HG03097 (cell line): ENCODE data around the gene OR4D10.
"Not testable (repeated sequence)": the region's sequence is repeated elsewhere in the genome, so short reads cannot be mapped to it uniquely, and the experiment has no call there.

Experiments used
- ATAC-seq: cut with Tn5 transposase; IDR thresholded peaks from one replicate; pipeline ENCODE4 v1.9.1; 2021; ENCODE audit not compliant: unreplicated experiment, low FRiP score

OR4D10 gene

GRCh38 chr11:59473015-59473414, at the start of gene OR4D10:
Gene OR4D10, plus strand, starts transcription at chr11:59473315. Its CDS starts 4,115 bp downstream, at chr11:59477430.
- ATAC-seq: no peak

- no peak for ATAC-seq
Measured at GRCh38 chr11:59423835-59424234, 49.3 kb upstream of the OR4D10 start.

GRCh38 chr11:59425131-59425530, 48.0 kb upstream of the OR4D10 start:
- ATAC-seq: no peak

- ATAC-seq: no peak
Measured at GRCh38 chr11:59426361-59427067, 46.6 kb upstream of the OR4D10 start, which contains the start of gene OR5A2. Gene OR5A2, minus strand, starts transcription at chr11:59426413. Its CDS starts 3,460 bp downstream, at chr11:59422953.

DNA sequence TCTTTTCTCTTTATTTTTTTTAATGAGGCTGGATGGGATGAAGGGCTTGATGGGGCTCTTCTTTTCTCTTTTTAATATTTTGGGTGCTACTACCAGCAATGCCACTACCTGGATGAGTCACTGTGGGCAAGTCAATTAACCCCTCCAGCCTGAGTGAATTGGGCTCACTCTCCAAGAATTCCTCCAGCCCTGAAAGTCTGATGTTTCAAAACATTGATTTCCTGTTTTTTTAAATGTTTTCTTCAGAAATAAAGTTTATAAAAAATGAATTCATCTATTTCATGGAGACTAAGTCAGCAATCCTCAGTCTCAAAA, 46.1 kb upstream of the OR4D10 start:
- ATAC-seq: no peak

DNA sequence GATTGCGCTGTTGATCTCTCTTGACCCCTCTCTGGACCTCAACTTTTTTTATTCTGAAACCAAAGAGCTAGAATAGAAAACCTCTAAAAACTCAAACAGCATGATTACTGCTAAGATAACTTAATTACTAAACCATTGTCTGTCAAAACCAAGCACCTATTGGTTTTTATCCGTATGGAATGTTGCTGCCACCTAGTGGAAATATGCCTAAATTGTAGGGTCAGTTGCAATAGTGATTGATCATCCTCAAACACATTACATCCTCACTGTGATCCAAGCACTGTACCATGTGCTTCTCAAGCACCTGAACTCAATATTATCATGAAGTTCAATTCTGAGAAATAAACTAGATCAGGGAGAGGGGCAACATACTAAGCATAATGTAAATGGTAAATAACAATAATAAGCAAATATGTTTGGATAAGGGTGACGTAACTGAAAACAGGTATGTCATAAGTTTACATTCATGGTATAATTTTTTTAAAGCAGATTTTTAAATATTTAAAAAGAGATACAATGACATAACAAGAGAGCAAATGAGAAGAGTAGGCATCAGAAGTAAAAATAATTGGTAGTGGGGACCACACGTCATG, 43.1 kb upstream of the OR4D10 start:
- no peak for ATAC-seq

GRCh38 chr11:59436169-59436568, 36.9 kb upstream of the OR4D10 start, which contains the start of gene OR5A1:
Gene OR5A1, plus strand, starts transcription at chr11:59436469. Its CDS starts 6,700 bp downstream, at chr11:59443169.
- ATAC-seq: no peak

DNA sequence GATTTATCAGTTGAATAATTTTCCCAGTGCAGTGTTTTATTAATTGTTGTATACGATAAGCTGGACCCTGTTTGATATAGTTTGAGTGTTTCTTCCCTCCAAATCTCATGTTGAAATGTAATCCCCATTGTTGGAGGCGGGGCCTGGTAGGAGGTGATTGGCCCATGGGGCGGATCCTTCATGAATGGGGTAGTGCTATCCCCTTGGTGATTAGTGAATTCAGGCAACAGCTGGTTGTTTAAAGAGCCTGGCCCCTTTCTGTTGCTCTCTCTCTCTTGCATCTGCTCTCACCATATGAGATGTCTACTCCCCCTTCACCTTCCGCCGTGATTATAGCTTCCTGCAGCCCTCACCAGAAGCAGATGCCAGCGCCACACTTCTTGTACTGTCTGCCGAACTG, 35.3 kb upstream of the OR4D10 start:
- ATAC-seq: no peak

GRCh38 chr11:59445624-59446023, 27.5 kb upstream of the OR4D10 start:
- ATAC-seq: not testable (repeated sequence)

GRCh38 chr11:59448484-59448883, 24.6 kb upstream of the OR4D10 start:
- ATAC-seq: no peak

GRCh38 chr11:59456661-59457060, 16.5 kb upstream of the OR4D10 start, which contains the start of gene OR4D6:
Gene OR4D6, plus strand, starts transcription at chr11:59456961. Its CDS starts 0 bp downstream, at chr11:59456961.
- no peak for ATAC-seq

DNA sequence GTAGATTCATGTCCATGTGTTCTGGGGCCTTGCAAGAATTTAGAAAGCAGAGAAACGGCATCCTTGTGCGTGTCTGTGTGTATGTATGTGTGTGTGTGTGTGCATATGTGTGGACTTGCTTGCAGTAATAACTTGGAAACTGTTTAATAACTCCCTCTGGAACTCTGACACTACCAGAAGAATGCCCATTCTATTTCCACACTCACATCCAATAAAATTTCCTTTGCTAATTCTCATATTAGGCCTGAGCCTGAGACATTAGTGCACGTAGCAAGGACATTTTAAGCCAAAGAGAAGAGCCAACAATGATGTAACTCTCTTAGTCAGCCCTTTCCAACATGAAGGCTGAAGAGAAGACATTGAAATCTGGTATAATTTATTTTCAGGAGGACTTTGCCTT, 13.2 kb upstream of the OR4D10 start:
- ATAC-seq: no peak

DNA sequence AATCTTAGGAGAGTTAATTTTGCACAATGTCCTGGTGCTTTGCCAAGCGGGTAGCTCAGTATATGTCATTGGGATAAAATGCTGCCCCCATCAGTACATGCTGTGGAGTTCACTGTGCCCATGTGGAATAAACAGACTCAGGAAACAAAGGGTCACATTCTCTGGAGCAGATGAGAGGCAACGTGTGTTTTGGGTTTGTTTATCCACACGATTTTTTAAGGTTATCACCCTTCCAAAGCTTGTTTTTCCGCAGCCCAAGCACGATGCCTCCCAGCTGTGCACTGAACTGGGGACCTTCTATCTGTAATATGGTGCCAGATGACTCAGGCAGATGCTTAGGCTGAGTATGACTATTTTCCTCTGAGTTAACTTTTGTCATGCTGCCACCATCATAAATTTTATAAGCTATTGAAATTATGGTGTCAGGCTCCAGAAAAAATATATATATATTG, 9.9 kb upstream of the OR4D10 start:
- ATAC-seq: no peak

DNA sequence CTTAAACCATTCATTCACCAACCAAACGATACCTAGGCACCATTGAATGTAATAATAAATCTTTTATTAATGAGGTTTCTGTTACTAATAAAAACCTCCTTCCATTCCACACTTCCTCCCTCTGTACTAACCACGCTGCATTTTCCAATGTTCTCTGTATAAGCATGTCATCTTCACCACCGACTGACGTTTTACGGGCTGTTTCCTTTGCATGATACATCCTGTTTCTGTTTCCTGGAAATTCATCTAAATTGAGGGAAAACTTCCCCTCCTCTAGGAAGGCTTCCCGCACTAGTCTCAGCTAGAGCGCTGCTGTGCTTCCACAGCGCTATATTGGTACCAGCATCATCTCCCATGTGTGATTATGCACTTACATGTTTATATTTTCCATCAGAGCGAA, 2.1 kb downstream of the OR4D10 start:
- no peak for ATAC-seq

- ATAC-seq: no peak
Measured at GRCh38 chr11:59479906-59480305, 6.8 kb downstream of the OR4D10 start.

DNA sequence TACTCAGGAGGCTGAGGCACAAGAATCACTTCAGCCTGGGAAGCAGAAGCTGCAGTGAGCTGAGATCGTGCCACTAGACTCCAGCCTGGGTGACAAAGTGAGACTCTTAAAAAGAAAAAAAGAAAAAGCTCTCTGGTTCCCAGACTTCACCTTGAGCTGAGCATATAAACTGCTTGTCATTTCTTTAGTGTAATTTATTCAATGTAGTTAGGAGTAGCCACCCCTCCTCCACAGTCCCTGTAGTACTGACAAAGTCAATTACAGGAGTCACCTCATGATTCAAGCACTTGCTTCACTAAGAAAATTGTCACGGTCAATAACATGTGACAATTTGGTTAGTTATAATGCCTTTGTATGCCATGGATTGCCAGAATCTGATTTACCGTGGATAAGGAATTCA, 7.2 kb downstream of the OR4D10 start:
- ATAC-seq: no peak

DNA sequence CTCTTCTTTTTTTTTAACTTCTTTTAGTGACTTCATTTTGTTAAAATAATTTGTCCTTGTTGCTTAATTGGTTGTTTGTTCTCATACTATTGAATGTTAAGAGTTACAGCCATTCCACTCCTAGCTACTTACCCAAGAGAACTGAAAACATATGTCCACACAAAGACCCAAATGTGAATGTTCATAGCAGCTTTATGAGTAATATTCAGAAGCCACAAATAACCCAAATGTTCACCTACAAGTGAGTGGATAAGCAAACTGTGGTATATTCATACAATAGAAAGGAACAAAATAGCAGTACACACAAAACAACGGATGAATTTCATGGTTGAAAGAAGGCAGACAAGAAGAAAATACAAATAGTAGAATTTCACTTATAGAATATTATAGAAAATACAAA, 28.8 kb downstream of the OR4D10 start:
- no peak for ATAC-seq

DNA sequence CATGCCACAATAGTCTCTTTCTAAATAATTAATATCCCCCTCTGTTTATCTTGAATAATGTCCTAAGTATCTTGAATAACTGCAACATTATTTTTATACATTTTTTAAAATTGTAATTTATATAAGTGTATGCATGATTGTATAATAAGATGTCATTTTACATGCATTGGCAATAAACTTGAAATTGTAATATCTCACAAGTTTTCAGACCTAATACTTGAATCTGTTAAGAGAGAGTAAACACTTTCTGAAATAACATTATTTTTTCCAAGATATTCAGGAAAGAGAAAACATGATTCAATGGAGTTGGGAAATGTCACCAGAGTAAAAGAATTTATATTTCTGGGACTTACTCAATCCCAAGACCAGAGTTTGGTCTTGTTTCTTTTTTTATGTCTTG, 30.2 kb downstream of the OR4D10 start, which contains the start of gene OR4D11:
TSS of gene OR4D11 (plus strand) at position 301 of the 400 bp plus-strand sequence. CDS start at position 301, 0 bp downstream.
- ATAC-seq: no peak

DNA sequence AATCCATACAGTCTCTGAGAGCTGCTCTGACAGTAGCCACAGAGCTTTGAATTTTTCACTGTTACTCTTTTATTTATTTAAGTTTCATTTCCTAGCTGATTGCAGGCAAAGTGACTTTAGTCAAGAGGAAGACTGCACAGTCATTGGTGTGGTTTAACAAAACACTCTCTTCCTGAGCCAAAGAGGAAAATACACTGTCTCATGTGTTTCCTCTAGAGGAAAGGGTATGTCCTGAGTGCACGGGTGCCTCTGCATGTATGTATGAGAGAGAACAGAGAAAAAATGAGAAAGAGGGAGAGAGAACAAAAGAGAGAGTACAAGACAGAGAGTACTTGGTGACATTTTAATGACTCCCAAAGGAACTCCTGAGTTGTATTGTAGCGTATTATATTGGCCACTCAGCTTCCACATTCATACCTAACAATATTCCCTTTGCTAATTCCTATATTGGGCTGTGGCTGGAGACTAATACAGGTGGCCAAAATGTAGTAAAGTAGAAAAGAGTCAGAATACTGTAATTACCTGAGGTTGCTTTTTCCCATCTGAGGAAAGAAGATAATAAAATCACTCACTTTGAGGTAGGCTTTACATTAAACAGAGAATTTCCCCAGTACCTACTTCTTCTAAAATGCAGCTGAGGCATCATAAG, 38.0 kb downstream of the OR4D10 start, which contains the start of gene OR4D9:
TSS of gene OR4D9 (plus strand) at position 599 of the 649 bp plus-strand sequence. CDS start 3,374 bp downstream, outside the sequence.
- ATAC-seq: no peak

DNA sequence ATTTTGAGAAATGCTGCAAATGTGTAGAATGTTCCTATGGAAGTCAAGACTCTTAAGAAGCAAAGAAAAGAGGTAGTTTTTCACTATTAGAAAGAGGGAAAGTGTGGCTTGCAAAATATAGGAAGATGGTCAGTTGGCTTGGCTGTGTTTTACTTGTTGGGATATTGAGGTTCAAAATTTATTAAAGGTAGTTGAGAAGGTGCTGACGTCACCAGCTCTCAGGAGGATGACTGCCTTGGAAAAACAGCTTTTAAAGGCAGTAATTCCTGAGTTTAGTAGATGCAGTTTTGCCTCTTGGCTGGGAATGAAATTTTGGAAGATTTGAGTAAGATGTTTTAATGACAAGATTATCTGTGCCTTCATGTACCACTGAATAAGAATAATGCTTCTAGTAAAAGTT, 38.6 kb downstream of the OR4D10 start:
- no peak for ATAC-seq

DNA sequence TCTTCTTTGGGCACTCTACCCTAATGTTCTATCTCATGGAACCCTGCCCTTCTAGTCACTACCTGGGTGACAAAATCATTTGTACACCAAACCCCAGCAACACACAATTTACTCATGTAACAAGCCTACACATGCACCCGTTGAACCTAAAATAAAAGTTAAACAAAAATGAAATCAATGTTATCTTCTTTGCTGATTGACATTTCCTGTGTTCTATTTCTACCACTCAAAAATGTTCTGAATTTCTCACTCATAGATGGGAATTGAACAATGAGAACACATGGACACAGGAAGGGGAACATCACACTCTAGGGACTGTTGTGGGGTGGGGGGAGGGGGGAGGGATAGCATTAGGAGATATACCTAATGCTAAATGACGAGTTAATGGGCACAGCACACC, 47.0 kb downstream of the OR4D10 start:
- ATAC-seq: not testable (repeated sequence)
